Measurements from ENCODE around the gene STK31.
"Not testable (repeated sequence)": the region's sequence is repeated elsewhere in the genome, so short reads cannot be mapped to it uniquely, and the experiment has no call there.

The STK31 gene

GRCh38 chr7:23713285-23714149 is 3.5 kb downstream of the STK31 start:
- DNase-seq = no peak

GRCh38 chr7:23714150-23714464 is 4.1 kb downstream of the STK31 start:
- no peak for DNase-seq

- DNase-seq = no peak
These were observed 4.6 kb downstream of the STK31 start for GRCh38 chr7:23714579-23714978.

- no peak for DNase-seq
These were observed 5.1 kb downstream of the STK31 start for GRCh38 chr7:23715099-23715498.

GRCh38 chr7:23717788-23718187 is 7.8 kb downstream of the STK31 start:
- DNase-seq = no peak

- no peak for DNase-seq
These were observed 11.4 kb downstream of the STK31 start for GRCh38 chr7:23721456-23721855.

- not testable (repeated sequence) for DNase-seq
These were observed 12.7 kb downstream of the STK31 start for GRCh38 chr7:23722587-23723216.

- not testable (repeated sequence) for DNase-seq
These were observed 14.1 kb downstream of the STK31 start for GRCh38 chr7:23724113-23724512.

- no peak for DNase-seq
These were observed 32.0 kb downstream of the STK31 start for GRCh38 chr7:23742051-23742450.

- no peak for DNase-seq
These were observed 33.2 kb downstream of the STK31 start for GRCh38 chr7:23743226-23743625.

- DNase-seq = no peak
These were observed 36.6 kb downstream of the STK31 start for GRCh38 chr7:23746629-23747028.

- DNase-seq = no peak
These were observed 41.8 kb downstream of the STK31 start for GRCh38 chr7:23751852-23752251.

GRCh38 chr7:23758839-23759238 is 48.8 kb downstream of the STK31 start:
- DNase-seq = not testable (repeated sequence)

GRCh38 chr7:23759671-23760391 is 49.8 kb downstream of the STK31 start:
- no peak for DNase-seq

GRCh38 chr7:23765943-23766342 is 55.9 kb downstream of the STK31 start:
- DNase-seq = no peak

- DNase-seq = no peak
These were observed 57.5 kb downstream of the STK31 start for GRCh38 chr7:23767514-23767913.

- no peak for DNase-seq
These were observed 58.0 kb downstream of the STK31 start for GRCh38 chr7:23768022-23768421.

GRCh38 chr7:23779185-23779800 is 69.3 kb downstream of the STK31 start:
- not testable (repeated sequence) for DNase-seq

GRCh38 chr7:23783115-23783514 is 73.1 kb downstream of the STK31 start:
- no peak for DNase-seq

- DNase-seq = no peak
These were observed 77.3 kb downstream of the STK31 start for GRCh38 chr7:23787272-23787671.

GRCh38 chr7:23788843-23789242 is 78.8 kb downstream of the STK31 start:
- no peak for DNase-seq

GRCh38 chr7:23791721-23792120 is 81.7 kb downstream of the STK31 start:
- no peak for DNase-seq

GRCh38 chr7:23802720-23803397 is 92.8 kb downstream of the STK31 start:
- DNase-seq = no peak

Data from activated naive CD4-positive, alpha-beta T cell treated with Interleukin-2 at 50 U/mL for 16 hours (primary cell).